HAP-1 (cell line): ENCODE data around the gene PDIA6.

ENCODE experiments used
- DNase-seq, 2 experiments: peaks; one replicate each; pipeline ENCODE4 v3.0.0-alpha.2; 2016 to 2020; ENCODE audit warnings: low spot score in 2 of 2
- H3K27me3 ChIP-seq: fragments of 250-450 bp; sonication (Bioruptor Pico); 2 replicates; pipeline ENCODE4 v1.5.1; 2020; ENCODE audit warnings: low read depth, mild to moderate bottlenecking, moderate library complexity
- H3K36me3 ChIP-seq: fragments of 250-450 bp; sonication (Bioruptor Pico); replicated peaks from 2 replicates; pipeline ENCODE4 v1.5.1; 2020; ENCODE audit warnings: mild to moderate bottlenecking
- H3K4me1 ChIP-seq: fragments of 250-450 bp; sonication (Bioruptor Pico); 2 replicates; pipeline ENCODE4 v1.5.1; 2020; ENCODE audit warnings: mild to moderate bottlenecking
- H3K4me3 ChIP-seq: fragments of 250-450 bp; sonication (Bioruptor Pico); 2 replicates; pipeline ENCODE4 v1.5.1; 2020; ENCODE audit warnings: mild to moderate bottlenecking, moderate library complexity
- H3K9me3 ChIP-seq: fragments of 250-450 bp; sonication (Bioruptor Pico); 2 replicates; pipeline ENCODE4 v1.5.1; 2020; ENCODE audit warnings: mild to moderate bottlenecking, moderate library complexity
- in situ Hi-C: fragments of 300-500 bp; cut with MboI; formaldehyde crosslinking; loops from 3 replicates; pipeline ENCODE4 v1.14.3; 2020; ENCODE audit warnings: low sequenced_read_pairs, inconsistent platforms, mixed read lengths

The PDIA6 gene

GRCh38 chr2:10841547-10842219 is 29.1 kb upstream of the PDIA6 start:
- Histone ChIP-seq H3K9me3 (no peaks in the 10 kb centered on the region; the same call in 1 of the 2 replicates), H3K27me3 (no peaks in the 10 kb centered on the region), H3K36me3 (no peaks in the 10 kb centered on the region), H3K4me3 (no peak overlapping the region), H3K4me1 (peaks cover 3% of the 10 kb centered on the region; the same call in 1 of the 2 replicates)
- in situ Hi-C loops = loop anchor here (25.0 kb wide), 2 partner anchors 571 to 746 kb away; no protein-coding TSS in a partner anchor
- DNase-seq = no peak

- in situ Hi-C loops = loop anchor here (5.0 to 25.0 kb wide), 3 partner anchors 282 to 747 kb away; no protein-coding TSS in a partner anchor
- peak in 1 of 2 experiments; percentile 54 for DNase-seq
Measured at GRCh38 chr2:10839813-10840212, 27.2 kb upstream of the PDIA6 start.

GRCh38 chr2:10838734-10839133 is 26.1 kb upstream of the PDIA6 start:
- no peak for DNase-seq
- Histone ChIP-seq H3K27me3 (no peaks in the 10 kb centered on the region), H3K4me1 (peaks cover 6% of the 10 kb centered on the region), H3K4me3 (no peak overlapping the region), H3K9me3 (no peaks in the 10 kb centered on the region; the same call in 1 of the 2 replicates), H3K36me3 (no peaks in the 10 kb centered on the region)
- in situ Hi-C loops = loop anchor here (5.0 to 25.0 kb wide), 3 partner anchors 284 to 749 kb away; no protein-coding TSS in a partner anchor

More at GRCh38 chr2:10839813-10840212, 27.2 kb upstream of the PDIA6 start:
- H3K9me3 ChIP-seq = no peaks in the 10 kb centered on the region; the same call in 1 of the 2 replicates
- H3K27me3 ChIP-seq = no peaks in the 10 kb centered on the region
- no peaks in the 10 kb centered on the region for H3K36me3 ChIP-seq
- peaks cover 6% of the 10 kb centered on the region for H3K4me1 ChIP-seq
- no peak overlapping the region for H3K4me3 ChIP-seq

GRCh38 chr2:10837298-10838266 is 25.0 kb upstream of the PDIA6 start:
- no peaks in the 10 kb centered on the region; the same call in 1 of the 2 replicates for H3K9me3 ChIP-seq
- peaks cover 6% of the 10 kb centered on the region for H3K4me1 ChIP-seq
- DNase-seq = no peak
- no peak overlapping the region for H3K4me3 ChIP-seq
- in situ Hi-C loops = loop anchor here (5.0 to 25.0 kb wide), 3 partner anchors 285 to 750 kb away; no protein-coding TSS in a partner anchor
- no peaks in the 10 kb centered on the region for H3K27me3 ChIP-seq
- no peaks in the 10 kb centered on the region for H3K36me3 ChIP-seq

GRCh38 chr2:10835052-10835970 is 22.7 kb upstream of the PDIA6 start:
- Histone ChIP-seq H3K36me3 (no peaks in the 10 kb centered on the region), H3K27me3 (peaks cover 11% of the 10 kb centered on the region), H3K4me1 (peaks cover 6% of the 10 kb centered on the region), H3K9me3 (no peaks in the 10 kb centered on the region), H3K4me3 (no peak overlapping the region)
- peak; percentile 61 to 93 for DNase-seq
- in situ Hi-C loops = loop anchor here (5.0 to 25.0 kb wide), 3 partner anchors 287 to 752 kb away; no protein-coding TSS in a partner anchor

- DNase-seq = no peak
- H3K27me3 ChIP-seq = peaks cover 19% of the 10 kb centered on the region
- H3K36me3 ChIP-seq = no peaks in the 10 kb centered on the region
- no peak overlapping the region for H3K4me3 ChIP-seq
- H3K4me1 ChIP-seq = peaks cover 6% of the 10 kb centered on the region
- in situ Hi-C loops = loop anchor here (25.0 kb wide), 2 partner anchors 578 to 753 kb away; no protein-coding TSS in a partner anchor
- no peaks in the 10 kb centered on the region for H3K9me3 ChIP-seq
Measured at GRCh38 chr2:10834068-10834655, 21.6 kb upstream of the PDIA6 start.

- Histone ChIP-seq H3K27me3 (peaks cover 31% of the 10 kb centered on the region), H3K4me3 (no peak overlapping the region), H3K4me1 (peaks cover 6% of the 10 kb centered on the region), H3K9me3 (no peaks in the 10 kb centered on the region), H3K36me3 (no peaks in the 10 kb centered on the region)
- in situ Hi-C loops = loop anchor here (25.0 kb wide), 2 partner anchors 579 to 754 kb away; no protein-coding TSS in a partner anchor
- DNase-seq = no peak
Measured at GRCh38 chr2:10833021-10833420, 20.4 kb upstream of the PDIA6 start.

GRCh38 chr2:10832203-10832936 is 19.8 kb upstream of the PDIA6 start:
- H3K4me3 ChIP-seq = no peak overlapping the region
- in situ Hi-C loops = loop anchor here (25.0 kb wide), 2 partner anchors 580 to 755 kb away; no protein-coding TSS in a partner anchor

GRCh38 chr2:10831400-10831985 is 18.9 kb upstream of the PDIA6 start:
- H3K4me1 ChIP-seq = peaks cover 6% of the 10 kb centered on the region
- DNase-seq = no peak
- in situ Hi-C loops = loop anchor here (25.0 kb wide), 2 partner anchors 581 to 756 kb away; no protein-coding TSS in a partner anchor
- H3K36me3 ChIP-seq = no peaks in the 10 kb centered on the region
- no peaks in the 10 kb centered on the region for H3K9me3 ChIP-seq
- no peak overlapping the region for H3K4me3 ChIP-seq
- peaks cover 41% of the 10 kb centered on the region for H3K27me3 ChIP-seq

More at GRCh38 chr2:10832203-10832936, 19.8 kb upstream of the PDIA6 start:
- peak; percentile 82 to 88 for DNase-seq
- H3K4me1 ChIP-seq = peaks cover 6% of the 10 kb centered on the region
- no peaks in the 10 kb centered on the region for H3K9me3 ChIP-seq
- H3K27me3 ChIP-seq = peaks cover 34% of the 10 kb centered on the region
- H3K36me3 ChIP-seq = no peaks in the 10 kb centered on the region

- no peak for DNase-seq
- no peak overlapping the region for H3K4me3 ChIP-seq
- in situ Hi-C loops = loop anchor here (25.0 kb wide), 2 partner anchors 581 to 756 kb away; no protein-coding TSS in a partner anchor
- no peaks in the 10 kb centered on the region for H3K9me3 ChIP-seq
- H3K4me1 ChIP-seq = peaks cover 6% of the 10 kb centered on the region
- H3K36me3 ChIP-seq = no peaks in the 10 kb centered on the region
- H3K27me3 ChIP-seq = peaks cover 47% of the 10 kb centered on the region
Measured at GRCh38 chr2:10830641-10831399, 18.2 kb upstream of the PDIA6 start.

- no peaks in the 10 kb centered on the region for H3K9me3 ChIP-seq
- DNase-seq = no peak
- H3K4me1 ChIP-seq = peaks cover 3% of the 10 kb centered on the region
- in situ Hi-C loops = loop anchor here (25.0 kb wide), 2 partner anchors 582 to 757 kb away; no protein-coding TSS in a partner anchor
- no peak overlapping the region for H3K4me3 ChIP-seq
- H3K36me3 ChIP-seq = no peaks in the 10 kb centered on the region
- H3K27me3 ChIP-seq = peaks cover 52% of the 10 kb centered on the region
Measured at GRCh38 chr2:10830203-10830602, 17.6 kb upstream of the PDIA6 start.
